PC-9 (cell line): ENCODE results near the gene PRR35. TPM values are rescaled to one million over a fixed set of nuclear protein-coding genes. Genes with fewer than 3 reads are reported as not detected.
A peak's percentile ranks its signal among the peaks of the same experiment; 100 is the strongest.

ENCODE experiments used
- BruUV-seq: library from RNA; stranded (reverse); fragments of 400-500 nt; replicated peaks from 2 replicates; lab custom pipeline; 2021; lab: Mats Ljungman, UMichigan
- CTCF ChIA-PET: fragments of 300-600 bp; sonication (Branson Sonifier 250); formaldehyde crosslinking; loops from one replicate; lab custom pipeline; 2022; ENCODE audit warnings: antibody characterized with exemption; lab: Charles Lee
- POLR2A ChIA-PET: fragments of 300-600 bp; sonication (Branson Sonifier 250); formaldehyde crosslinking; loops from one replicate; lab custom pipeline; 2022; ENCODE audit warnings: antibody characterized with exemption; ENCODE audit not compliant: unreplicated experiment; lab: Charles Lee
- DNase-seq, 2 experiments: peaks; one replicate each; pipeline versions ENCODE4 v3.0.0 to v3.0.0-alpha.2; 2015 to 2022; ENCODE audit warnings: mixed read lengths in 1 of 2
- H2AFZ ChIP-seq: fragments of 200-600 bp; sonication (generic); 2 replicates; pipeline ENCODE4 v1.8.1; 2017; ENCODE audit warnings: antibody characterized with exemption
- H3F3A ChIP-seq: fragments of 200-600 bp; sonication (generic); 2 replicates; pipeline ENCODE4 v1.8.1; 2017; ENCODE audit warnings: antibody characterized with exemption, mild to moderate bottlenecking, low read depth; ENCODE audit not compliant: insufficient read depth
- H3K27ac ChIP-seq: fragments of 200-600 bp; sonication (generic); 2 replicates; pipeline ENCODE4 v1.6.1; 2016; ENCODE audit warnings: mixed run types
- H3K27me3 ChIP-seq: fragments of 200-600 bp; sonication (generic); 2 replicates; pipeline ENCODE4 v1.6.1; 2016; ENCODE audit warnings: low read depth, mixed run types; ENCODE audit not compliant: insufficient read depth
- H3K36me3 ChIP-seq: fragments of 200-600 bp; sonication (generic); 2 replicates; pipeline ENCODE4 v1.6.1; 2016; ENCODE audit warnings: low read depth, mixed run types
- H3K4me1 ChIP-seq: fragments of 200-600 bp; sonication (generic); replicated peaks from 2 replicates; pipeline ENCODE4 v1.6.1; 2016; ENCODE audit warnings: mixed run types; ENCODE audit not compliant: insufficient read depth
- H3K4me2 ChIP-seq: fragments of 200-600 bp; sonication (generic); 2 replicates; pipeline ENCODE4 v1.6.1; 2017; ENCODE audit warnings: mixed run types
- H3K4me3 ChIP-seq: fragments of 200-600 bp; sonication (generic); 2 replicates; pipeline ENCODE4 v1.6.1; 2016; ENCODE audit warnings: mixed run types
- H3K79me2 ChIP-seq: fragments of 200-600 bp; sonication (generic); 2 replicates; pipeline ENCODE4 v1.6.1; 2017; ENCODE audit warnings: low read depth, mixed run types
- H3K9me2 ChIP-seq: fragments of 200-600 bp; sonication (generic); 2 replicates; pipeline ENCODE4 v1.8.1; 2017; ENCODE audit warnings: mild to moderate bottlenecking; ENCODE audit not compliant: insufficient read depth
- H3K9me3 ChIP-seq: fragments of 200-600 bp; sonication (generic); 2 replicates; pipeline ENCODE4 v1.8.1; 2016; ENCODE audit warnings: low read depth; ENCODE audit not compliant: insufficient read depth
- H4K20me1 ChIP-seq: fragments of 200-600 bp; sonication (generic); 2 replicates; pipeline ENCODE4 v1.8.1; 2017; ENCODE audit not compliant: insufficient read depth
- CTCF ChIP-seq: fragments of 200-600 bp; sonication (generic); conservative IDR thresholded peaks from 2 replicates; pipeline ENCODE4 v1.6.1; 2017; ENCODE audit warnings: mixed run types, antibody characterized with exemption, mild to moderate bottlenecking, moderate library complexity
- EZH2 ChIP-seq: fragments of 200-600 bp; sonication (generic); IDR thresholded peaks from 2 replicates; pipeline ENCODE4 v1.8.0; 2017; ENCODE audit warnings: antibody characterized with exemption, low read depth
- intact Hi-C: fragments of 100-400 bp; cut with micrococcal nuclease; formaldehyde crosslinking; loops from one replicate; pipeline ENCODE4 v1.10.0; 2022; ENCODE audit not compliant: unreplicated experiment
- total RNA-seq: library from RNA; stranded (reverse); gene quantifications from 2 replicates; pipeline ENCODE4 v1.2.3, GENCODE V29; 2021

PRR35 gene
- total RNA-seq, 1 experiment from 2014 or later: not detected

DNA sequence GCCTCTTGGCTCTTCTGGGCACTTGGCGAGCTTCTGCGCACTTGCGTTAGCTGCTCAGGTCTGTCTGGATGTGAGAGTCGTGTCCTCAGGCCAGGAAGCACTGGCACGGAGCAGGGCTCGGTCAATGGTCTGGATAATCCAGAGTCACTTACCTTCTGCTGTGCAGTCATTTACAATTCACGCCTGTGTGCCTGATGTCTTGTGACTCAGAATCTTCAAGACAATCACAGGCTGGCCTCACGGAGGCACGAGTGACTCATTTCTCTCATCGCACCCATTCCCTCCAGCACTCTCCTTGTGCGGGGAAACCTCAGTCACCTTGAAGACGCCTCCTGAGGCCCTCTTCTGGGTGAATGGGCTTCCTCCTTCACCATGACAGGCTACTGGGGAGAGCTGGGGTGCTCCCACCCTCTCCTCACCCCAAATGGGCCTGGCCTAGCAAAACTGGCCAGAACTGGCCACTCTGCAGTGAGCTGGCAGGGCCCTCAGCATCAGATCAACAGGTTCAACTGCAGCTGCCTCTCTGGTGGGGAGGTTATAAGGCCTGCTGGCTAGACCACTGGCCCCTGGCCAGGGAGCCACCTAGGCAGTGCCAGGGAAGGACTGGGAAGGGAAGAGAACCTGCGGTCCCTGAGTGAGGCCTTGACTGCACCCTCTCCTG lies 34.5 kb upstream of the PRR35 start:
- Histone ChIP-seq H3K9me2 (no peaks in the 10 kb centered on the region), H3K27ac (peak overlapping the region; percentile 78), H3K4me2 (peak overlapping the region; percentile 100), H3K27me3 (no peaks in the 10 kb centered on the region), H3K4me1 (peaks cover 32% of the 10 kb centered on the region), H4K20me1 (peaks cover 50% of the 10 kb centered on the region), H2AFZ (no peak overlapping the region), H3K9me3 (no peaks in the 10 kb centered on the region), H3F3A (peaks cover 41% of the 10 kb centered on the region), H3K4me3 (peak overlapping the region; percentile 72), H3K79me2 (peaks cover 54% of the 10 kb centered on the region), H3K36me3 (no peaks in the 10 kb centered on the region)
- DNase-seq: peak; percentile 80 to 93
- BruUV-seq: no TSS peak
- TF ChIP-seq CTCF (no peak), EZH2 (no peak)
- POLR2A ChIA-PET: interaction anchor here (0.6 to 0.7 kb wide), 3 partner anchors 9 to 1613 kb away, joined by 3 to 9 read pairs (median 5); partner anchors contain the start of genes POLR3K and SNRNP25
- intact Hi-C loops: loop anchor here (2.0 to 5.0 kb wide), 3 partner anchors 98 to 157 kb away; partner anchors contain the start of genes JMJD8, RAB11FIP3, STUB1 and WDR90
- CTCF ChIA-PET: interaction anchor here (0.5 kb wide), 1 partner anchor 173 kb away, joined by 3 read pairs; no protein-coding TSS in a partner anchor

GRCh38 chr16:526181-527014 lies 33.8 kb upstream of the PRR35 start:
- Histone ChIP-seq H4K20me1 (peaks cover 57% of the 10 kb centered on the region), H3K4me3 (peak overlapping the region; percentile 72), H3K79me2 (peaks cover 62% of the 10 kb centered on the region), H3K27me3 (no peaks in the 10 kb centered on the region), H3K36me3 (no peaks in the 10 kb centered on the region), H3K9me2 (no peaks in the 10 kb centered on the region), H3K4me2 (peak overlapping the region; percentile 100), H3K27ac (peak overlapping the region; percentile 78), H2AFZ (peak overlapping the region; percentile 75; the same call in 1 of the 2 replicates), H3K4me1 (peaks cover 32% of the 10 kb centered on the region), H3K9me3 (no peaks in the 10 kb centered on the region), H3F3A (peaks cover 41% of the 10 kb centered on the region)
- no peak for TF ChIP-seq CTCF
- no peak for TF ChIP-seq EZH2
- DNase-seq: peak in 1 of 2 experiments; percentile 51
- intact Hi-C loops: loop anchor here (2.0 to 5.0 kb wide), 3 partner anchors 99 to 156 kb away; partner anchors contain the start of genes JMJD8, RAB11FIP3, STUB1 and WDR90
- ChIA-PET CTCF (interaction anchor here (0.5 to 0.6 kb wide), 2 partner anchors 173 to 200 kb away, joined by 3 read pairs; no protein-coding TSS in a partner anchor), POLR2A (interaction anchor here (0.6 to 1.1 kb wide), 9 partner anchors 8 to 1612 kb away, joined by 3 to 10 read pairs (median 5); partner anchors contain the start of genes METTL26, PIGQ, POLR3K and SNRNP25)
- TSS peak; percentile 33 for BruUV-seq
